Transverse colon (tissue), 4 donors: ENCODE results near the gene MGLL. TPM values are rescaled to one million over a fixed set of nuclear protein-coding genes. Genes with fewer than 3 reads are reported as not detected.
A peak's percentile ranks its signal among the peaks of the same experiment; 100 is the strongest.

Experiments
- DNase-seq: peaks from one replicate; pipeline ENCODE4 v3.0.0-alpha.2; 2019
- H3K27ac ChIP-seq, 4 donors: fragments of 200-600 bp; sonication (generic); 2 replicates each; pipeline ENCODE4 v1.5.1; 2016 to 2018; ENCODE audit warnings: inconsistent platforms in 4 of 4
- H3K27me3 ChIP-seq: fragments of 200-600 bp; sonication (generic); 2 replicates; pipeline ENCODE4 v1.5.1; 2017; ENCODE audit warnings: inconsistent platforms
- H3K36me3 ChIP-seq, 4 donors: fragments of 200-600 bp; sonication (generic); 2 replicates each; pipeline ENCODE4 v1.5.1; 2017 to 2019; ENCODE audit warnings: inconsistent platforms in 4 of 4
- H3K4me1 ChIP-seq, 4 donors: fragments of 200-600 bp; sonication (generic); 2 replicates each; pipeline ENCODE4 v1.5.1; 2017 to 2020; ENCODE audit warnings: inconsistent platforms in 4 of 4
- H3K4me3 ChIP-seq, 4 donors: fragments of 200-600 bp; sonication (generic); 1 replicate in 1 of 4; 2 replicates in 3 of 4; pipeline versions ENCODE4 v1.5.1 to v1.6.1; 2017 to 2019; ENCODE audit warnings: inconsistent platforms in 4 of 4
- H3K9me3 ChIP-seq, 2 donors: fragments of 200-600 bp; sonication (generic); 2 replicates each; pipeline ENCODE4 v1.5.1; 2017 to 2019; ENCODE audit warnings: inconsistent platforms in 2 of 2
- CTCF ChIP-seq, 5 experiments: fragments of 200-600 bp in 3 of 5; fragments of 450-650 bp in 2 of 5; sonication (generic) in 3 of 5; IDR thresholded peaks; 1 replicate in 2 of 5; 2 replicates in 3 of 5; pipeline ENCODE4 v1.5.1; 2016 to 2017; ENCODE audit warnings: antibody characterized with exemption in 5 of 5, inconsistent platforms in 3 of 5, mild to moderate bottlenecking in 2 of 5, moderate library complexity in 1 of 5
- EP300 ChIP-seq: sonication (generic); formaldehyde crosslinking; IDR thresholded peaks from one replicate; pipeline ENCODE4 v1.6.1; 2017; ENCODE audit warnings: antibody characterized with exemption, low read depth
- POLR2A ChIP-seq: fragments of 450-650 bp; IDR thresholded peaks from one replicate; pipeline ENCODE4 v1.6.1; 2016; ENCODE audit warnings: antibody characterized with exemption, mild to moderate bottlenecking, moderate library complexity
- POLR2AphosphoS5 ChIP-seq, 3 donors: sonication (generic); formaldehyde crosslinking; IDR thresholded peaks; one replicate each; pipeline ENCODE4 v1.6.1; 2016; ENCODE audit warnings: antibody characterized with exemption in 3 of 3
- WGBS, 2 donors: methylation state at CpG; one replicate each; pipeline ENCODE4 v1.1.5; 2018; ENCODE audit warnings: low coverage in 1 of 2; 5-methylcytosine and 5-hydroxymethylcytosine counted together
- in situ Hi-C, 4 donors: fragments of 200-750 bp; cut with MboI; loops; one replicate each; pipeline versions ENCODE4 v1.15.0 to v1.15.1; 2017; ENCODE audit warnings: low sequenced_read_pairs in 3 of 4, low pct_ligation_motif_present in 1 of 4, low pct_unique_long_range_greater_than_20kb in 1 of 4
- intact Hi-C: fragments of 100-400 bp; cut with DNase I; formaldehyde crosslinking; loops from one replicate; pipeline ENCODE4 v1.15.1; 2023; ENCODE audit warnings: low total_unique reads
- total RNA-seq, 4 donors: library from RNA; depleted of rRNA; stranded (reverse); fragments of >200 nt; gene quantifications; one replicate each; pipeline ENCODE4 v1.1.0, GENCODE V29; 2016

MGLL gene
- total RNA-seq, 4 donors from 2014 or later, result 150 to 329 (median 294) TPM

DNA sequence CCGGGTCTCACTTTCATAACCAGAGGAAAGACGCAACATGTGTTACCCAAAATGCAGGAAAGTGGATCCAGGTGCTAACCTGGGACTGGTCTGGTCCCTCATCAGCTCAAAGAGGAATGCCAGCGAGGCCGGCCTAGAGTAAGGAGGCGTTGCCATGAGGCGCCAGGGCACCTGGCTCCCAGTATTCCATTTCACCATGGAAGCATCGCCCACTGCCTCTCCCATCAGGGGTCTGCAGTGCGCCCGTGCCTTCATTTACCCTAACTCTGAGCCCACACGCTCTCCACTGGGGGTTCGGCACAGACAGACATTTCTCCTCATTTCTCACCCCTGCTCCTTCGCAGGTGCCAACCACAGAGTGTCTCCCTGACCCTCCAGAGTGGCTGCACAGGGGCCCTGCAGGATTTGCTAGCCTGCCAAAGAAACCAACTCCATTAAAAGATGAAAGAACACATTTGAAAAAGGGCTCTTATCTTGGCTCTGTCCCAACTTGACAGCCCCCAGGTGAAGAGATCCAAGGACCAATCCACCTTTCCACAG is 88.1 kb downstream of the MGLL start:
- Histone ChIP-seq H3K9me3 (no peaks in the 10 kb centered on the region), H3K36me3 (no peaks in the 10 kb centered on the region), H3K27me3 (no peaks in the 10 kb centered on the region), H3K4me1 (peaks cover 23 to 73% (median 53%) of the 10 kb centered on the region in 4 donors), H3K4me3 (no peak overlapping the region), H3K27ac (peak overlapping the region; percentile 42 to 84 (median 68))
- 96% methylated on average over 12 of the region's 12 CpGs; no CpG with 5 or more reads in 1 of the 2 donors for WGBS, 2 donors
- intact Hi-C loops (no loop called here), in situ Hi-C loops (no loop called here)
- TF ChIP-seq POLR2AphosphoS5 (IDR thresholded peaks at IDR 0.05) (no peak), CTCF (IDR thresholded peaks at IDR 0.05) (no peak), POLR2A (no peak), EP300 (no peak)
- no peak for DNase-seq

- Histone ChIP-seq H3K4me1 (peaks cover 22 to 69% (median 50%) of the 10 kb centered on the region in 4 donors), H3K27ac (peak overlapping the region in 1 of 4 donors; percentile 42), H3K4me3 (no peak overlapping the region), H3K27me3 (no peaks in the 10 kb centered on the region), H3K36me3 (no peaks in the 10 kb centered on the region), H3K9me3 (no peaks in the 10 kb centered on the region)
- WGBS, 2 donors, result 82 to 96% methylated on average over 8 to 9 of the region's 10 CpGs
- TF ChIP-seq EP300 (no peak), POLR2A (no peak), CTCF (IDR thresholded peaks at IDR 0.05) (no peak), POLR2AphosphoS5 (IDR thresholded peaks at IDR 0.05) (no peak)
- in situ Hi-C loops (no loop called here), intact Hi-C loops (no loop called here)
- no peak for DNase-seq
Observed at GRCh38 chr3:127733781-127734180, 88.5 kb downstream of the MGLL start.

GRCh38 chr3:127732879-127733350 is 89.4 kb downstream of the MGLL start:
- no peak for DNase-seq
- Histone ChIP-seq H3K4me3 (no peak overlapping the region), H3K27me3 (no peaks in the 10 kb centered on the region), H3K27ac (peak overlapping the region in 1 of 4 donors; percentile 36), H3K36me3 (no peaks in the 10 kb centered on the region), H3K4me1 (peaks cover 18 to 66% (median 42%) of the 10 kb centered on the region in 4 donors), H3K9me3 (no peaks in the 10 kb centered on the region)
- intact Hi-C loops, result no loop called here
- WGBS, 2 donors, result 75% methylated on average over 9 of the region's 9 CpGs; no CpG with 5 or more reads in 1 of the 2 donors
- TF ChIP-seq POLR2A, result no peak
- TF ChIP-seq POLR2AphosphoS5 (IDR thresholded peaks at IDR 0.05), result no peak
- TF ChIP-seq EP300, result no peak
- in situ Hi-C loops, result no loop called here

DNA sequence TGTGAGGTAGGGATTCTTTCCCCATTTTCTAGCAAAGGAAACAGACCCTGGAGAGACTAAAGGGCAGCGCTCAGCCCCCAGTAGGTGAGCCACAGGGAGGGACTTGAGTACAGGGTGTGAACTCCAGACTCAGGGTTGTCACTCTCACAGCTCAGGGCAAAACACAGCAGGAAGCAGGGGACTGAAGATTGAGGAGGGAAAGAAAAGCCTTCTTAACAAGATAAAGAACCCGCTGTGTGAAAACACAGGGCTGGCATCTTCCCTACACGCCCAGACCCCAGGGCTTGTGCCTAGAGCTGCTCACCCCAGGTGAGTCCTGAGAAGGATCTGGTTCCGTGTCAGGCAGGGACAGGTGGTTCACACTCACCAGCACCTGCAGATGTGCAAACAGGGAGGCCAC is 90.0 kb downstream of the MGLL start:
- 74% methylated on average over 4 of the region's 4 CpGs; no CpG with 5 or more reads in 1 of the 2 donors for WGBS, 2 donors
- no peaks in the 10 kb centered on the region for H3K27me3 ChIP-seq
- H3K27ac ChIP-seq, result peak overlapping the region in 1 of 4 donors; percentile 36
- TF ChIP-seq EP300, result no peak
- no peak for TF ChIP-seq POLR2AphosphoS5 (IDR thresholded peaks at IDR 0.05)
- no peak for TF ChIP-seq POLR2A
- no peak for TF ChIP-seq CTCF (IDR thresholded peaks at IDR 0.05)
- DNase-seq, result no peak
- in situ Hi-C loops (no loop called here), intact Hi-C loops (no loop called here)
- peaks cover 15 to 61% (median 38%) of the 10 kb centered on the region in 4 donors for H3K4me1 ChIP-seq
- H3K36me3 ChIP-seq, result no peaks in the 10 kb centered on the region
- H3K9me3 ChIP-seq, result no peaks in the 10 kb centered on the region
- H3K4me3 ChIP-seq, result no peak overlapping the region
